HEK293 (cell line): Measurements from ENCODE around the gene BAZ1A.

Source experiments
- ATF2 ChIP-seq: fragments of 450-650 bp; formaldehyde crosslinking; IDR thresholded peaks from 2 replicates; pipeline ENCODE4 v1.5.1; 2016; ENCODE audit warnings: missing biosample characterization, missing genetic modification characterization, low read depth
- CTCF ChIP-seq: fragments of 450-650 bp; formaldehyde crosslinking; IDR thresholded peaks from 2 replicates; pipeline ENCODE4 v1.5.1; 2016; ENCODE audit warnings: missing biosample characterization, missing genetic modification characterization
- ELK4 ChIP-seq: IDR thresholded peaks from 2 replicates; pipeline ENCODE4 v1.6.1; 2011; ENCODE audit warnings: mild to moderate bottlenecking, low read depth, low read length, borderline replicate concordance
- PRDM4 ChIP-seq: fragments of 450-650 bp; formaldehyde crosslinking; IDR thresholded peaks from 2 replicates; pipeline ENCODE4 v1.5.1; 2017; ENCODE audit warnings: missing biosample characterization, missing genetic modification characterization
- ZBTB8A ChIP-seq: fragments of 450-650 bp; formaldehyde crosslinking; IDR thresholded peaks from 2 replicates; pipeline ENCODE4 v1.5.1; 2016; ENCODE audit warnings: missing biosample characterization, missing genetic modification characterization
- ZNF114 ChIP-seq: fragments of 450-650 bp; formaldehyde crosslinking; IDR thresholded peaks from 2 replicates; pipeline ENCODE4 v1.5.0; 2017; ENCODE audit warnings: missing biosample characterization, missing genetic modification characterization
- ZNF274 ChIP-seq, 2 experiments: fragments of 200-500 bp in 1 of 2; fragments of 450-650 bp in 1 of 2; sonication (Bioruptor generic) in 1 of 2; formaldehyde crosslinking in 1 of 2; IDR thresholded peaks; 2 replicates each; pipeline versions ENCODE4 v1.5.1 to v1.6.1; 2014 to 2016; ENCODE audit warnings: borderline replicate concordance in 1 of 2, inconsistent platforms in 1 of 2, low read length in 1 of 2, missing biosample characterization in 1 of 2, missing genetic modification characterization in 1 of 2
- ZNF404 ChIP-seq: fragments of 450-650 bp; formaldehyde crosslinking; IDR thresholded peaks from 2 replicates; pipeline ENCODE4 v1.5.1; 2017; ENCODE audit warnings: missing biosample characterization, missing genetic modification characterization
- ZNF624 ChIP-seq: fragments of 450-650 bp; formaldehyde crosslinking; IDR thresholded peaks from 2 replicates; pipeline ENCODE4 v1.5.1; 2017; ENCODE audit warnings: missing biosample characterization, missing genetic modification characterization
- ZNF768 ChIP-seq: fragments of 450-650 bp; formaldehyde crosslinking; IDR thresholded peaks from 2 replicates; pipeline ENCODE4 v1.5.1; 2018; ENCODE audit warnings: missing biosample characterization, mild to moderate bottlenecking, missing genetic modification characterization
- TF ChIP-seq, protein P1 (sequence below): fragments of 450-650 bp; formaldehyde crosslinking; IDR thresholded peaks from 2 replicates; pipeline ENCODE4 v1.5.1; 2016; ENCODE audit warnings: missing biosample characterization, missing genetic modification characterization

DNA sequence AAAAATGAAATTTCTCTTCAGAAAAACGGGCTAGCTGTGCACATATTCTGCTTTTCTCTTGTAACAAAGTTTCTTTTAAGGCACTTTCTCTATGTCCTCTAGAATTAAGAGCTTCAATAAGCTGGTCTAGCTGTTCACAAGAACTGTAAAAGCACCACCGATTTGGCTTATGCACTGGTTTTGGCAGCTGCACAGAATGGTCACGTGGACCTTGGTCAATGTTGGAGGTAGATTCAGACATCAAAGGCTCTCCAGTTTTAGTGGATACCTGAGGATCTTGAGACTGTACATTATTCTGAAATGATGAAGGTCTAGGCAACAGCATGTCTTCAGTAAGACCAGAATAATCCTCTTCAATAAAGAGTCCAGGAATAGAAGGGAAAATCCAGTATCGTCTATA is 99.2 kb downstream of the BAZ1A start:
- no peak for TF ChIP-seq ZNF768 (tag by site-specific recombination)
- no peak for TF ChIP-seq CTCF (tag by site-specific recombination)
- TF ChIP-seq, protein P1, sequence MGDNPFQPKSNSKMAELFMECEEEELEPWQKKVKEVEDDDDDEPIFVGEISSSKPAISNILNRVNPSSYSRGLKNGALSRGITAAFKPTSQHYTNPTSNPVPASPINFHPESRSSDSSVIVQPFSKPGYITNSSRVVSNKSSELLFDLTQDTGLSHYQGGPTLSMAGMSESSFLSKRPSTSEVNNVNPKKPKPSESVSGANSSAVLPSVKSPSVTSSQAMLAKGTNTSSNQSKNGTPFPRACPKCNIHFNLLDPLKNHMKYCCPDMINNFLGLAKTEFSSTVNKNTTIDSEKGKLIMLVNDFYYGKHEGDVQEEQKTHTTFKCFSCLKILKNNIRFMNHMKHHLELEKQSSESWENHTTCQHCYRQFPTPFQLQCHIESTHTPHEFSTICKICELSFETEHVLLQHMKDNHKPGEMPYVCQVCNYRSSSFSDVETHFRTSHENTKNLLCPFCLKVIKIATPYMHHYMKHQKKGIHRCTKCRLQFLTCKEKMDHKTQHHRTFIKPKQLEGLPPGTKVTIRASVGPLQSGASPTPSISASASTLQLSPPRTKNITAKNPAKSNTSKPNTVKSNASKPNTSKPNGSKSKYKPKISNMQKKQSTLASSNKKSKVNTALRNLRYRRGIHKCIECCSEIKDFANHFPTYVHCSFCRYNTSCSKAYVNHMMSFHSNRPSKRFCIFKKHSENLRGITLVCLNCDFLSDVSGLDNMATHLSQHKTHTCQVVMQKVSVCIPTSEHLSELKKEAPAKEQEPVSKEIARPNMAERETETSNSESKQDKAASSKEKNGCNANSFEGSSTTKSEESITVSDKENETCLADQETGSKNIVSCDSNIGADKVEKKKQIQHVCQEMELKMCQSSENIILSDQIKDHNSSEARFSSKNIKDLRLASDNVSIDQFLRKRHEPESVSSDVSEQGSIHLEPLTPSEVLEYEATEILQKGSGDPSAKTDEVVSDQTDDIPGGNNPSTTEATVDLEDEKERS (tag by site-specific recombination): no peak
- no peak for TF ChIP-seq ZBTB8A (tag by site-specific recombination)
- TF ChIP-seq ATF2 (tag by site-specific recombination): no peak
- no peak for TF ChIP-seq ZNF114 (tag by site-specific recombination)
- TF ChIP-seq ELK4: no peak
- TF ChIP-seq ZNF404 (tag by site-specific recombination): no peak
- no peak for TF ChIP-seq PRDM4
- TF ChIP-seq ZNF274 (IDR thresholded peaks at IDR 0.05; ENCODE audit: low read length): no peak
- TF ChIP-seq ZNF274 (tag by site-specific recombination; IDR thresholded peaks at IDR 0.05; ENCODE audit: borderline replicate concordance): no peak
- no peak for TF ChIP-seq ZNF624
